Caco-2 (cell line): Measurements from ENCODE around the gene SLC16A3. TPM values are rescaled to one million over a fixed set of nuclear protein-coding genes. Genes with fewer than 3 reads are reported as not detected.

Experiments used
- BruUV-seq: library from RNA; stranded (reverse); fragments of 400-500 nt; replicated peaks from 2 replicates; lab custom pipeline; 2021; lab: Mats Ljungman, UMichigan
- CTCF ChIA-PET: fragments of 300-600 bp; sonication (Branson Sonifier 250); formaldehyde crosslinking; loops from one replicate; lab custom pipeline; 2022; ENCODE audit warnings: antibody characterized with exemption; lab: Charles Lee
- POLR2A ChIA-PET: fragments of 300-600 bp; sonication (Branson Sonifier 250); formaldehyde crosslinking; loops from one replicate; lab custom pipeline; 2022; ENCODE audit warnings: antibody characterized with exemption; lab: Charles Lee
- DNase-seq, 2 experiments: peaks; one replicate each; pipeline versions ENCODE4 v3.0.0 to v3.0.0-alpha.2; 2020 to 2022
- H3K27me3 ChIP-seq: replicated peaks from 2 replicates; pipeline ENCODE4 v1.6.0; 2011; ENCODE audit warnings: low read length; ENCODE audit not compliant: control insufficient read depth, insufficient read depth
- H3K36me3 ChIP-seq: 2 replicates; pipeline ENCODE4 v1.5.1; 2011; ENCODE audit warnings: low read length; ENCODE audit not compliant: control insufficient read depth, insufficient read depth
- H3K4me1 ChIP-seq: fragments of 250-450 bp; sonication (Bioruptor Pico); 2 replicates; pipeline ENCODE4 v1.5.1; 2020; ENCODE audit warnings: mild to moderate bottlenecking
- H3K4me3 ChIP-seq: 2 replicates; pipeline ENCODE4 v1.5.1; 2011; ENCODE audit warnings: low read depth, mild to moderate bottlenecking, control low read depth, low read length
- H3K9me3 ChIP-seq: fragments of 250-450 bp; sonication (Bioruptor Pico); 2 replicates; pipeline ENCODE4 v1.5.1; 2020; ENCODE audit warnings: mild to moderate bottlenecking, moderate library complexity
- H3K27ac Mint-ChIP-seq: one replicate; pipeline ENCODE4 v1.8.0; 2022; ENCODE audit warnings: mixed read lengths; ENCODE audit not compliant: unreplicated experiment
- H3K27me3 Mint-ChIP-seq: one replicate; pipeline ENCODE4 v1.8.0; 2022; ENCODE audit warnings: mixed read lengths; ENCODE audit not compliant: insufficient read depth, unreplicated experiment
- H3K36me3 Mint-ChIP-seq: one replicate; pipeline ENCODE4 v1.8.0; 2022; ENCODE audit warnings: mild to moderate bottlenecking, mixed read lengths; ENCODE audit not compliant: insufficient read depth, unreplicated experiment
- H3K4me1 Mint-ChIP-seq: one replicate; pipeline ENCODE4 v1.8.0; 2022; ENCODE audit warnings: low read depth, mixed read lengths; ENCODE audit not compliant: unreplicated experiment
- H3K4me3 Mint-ChIP-seq: one replicate; pipeline ENCODE4 v1.8.0; 2022; ENCODE audit warnings: mild to moderate bottlenecking, moderate library complexity, mixed read lengths; ENCODE audit not compliant: unreplicated experiment
- H3K9me3 Mint-ChIP-seq: one replicate; pipeline ENCODE4 v1.8.0; 2022; ENCODE audit warnings: mixed read lengths; ENCODE audit not compliant: unreplicated experiment
- CTCF ChIP-seq, 2 experiments: fragments of 200-600 bp in 1 of 2; IDR thresholded peaks; 1 replicate in 1 of 2; 2 replicates in 1 of 2; pipeline versions ENCODE4 v1.5.1 to v1.8.0; 2011 to 2022; ENCODE audit warnings: antibody characterized with exemption in 1 of 2, control low read depth in 1 of 2, inconsistent platforms in 1 of 2, low read depth in 1 of 2, low read length in 1 of 2, mild to moderate bottlenecking in 1 of 2, moderate library complexity in 1 of 2; ENCODE audit not compliant: insufficient read depth in 1 of 2, severe bottlenecking in 1 of 2, unreplicated experiment in 1 of 2
- intact Hi-C: fragments of 100-400 bp; cut with micrococcal nuclease; formaldehyde crosslinking; loops from one replicate; pipeline ENCODE4 v1.10.0; 2022; ENCODE audit not compliant: unreplicated experiment
- total RNA-seq: library from RNA; stranded (reverse); gene quantifications from 2 replicates; pipeline ENCODE4 v1.2.3, GENCODE V29; 2022

Gene SLC16A3
- total RNA-seq, 1 experiment from 2014 or later = 13.1 TPM

- DNase-seq = no peak
- H3K36me3 ChIP-seq = peaks cover 2% of the 10 kb centered on the region; the same call in 1 of the 2 replicates
- no peaks in the 10 kb centered on the region for H3K9me3 Mint-ChIP-seq
- H3K27ac Mint-ChIP-seq = no peak overlapping the region
- no peak overlapping the region for H3K4me3 ChIP-seq
- POLR2A ChIA-PET = no interaction called here
- no TSS peak for BruUV-seq
- H3K4me1 Mint-ChIP-seq = peaks cover 9% of the 10 kb centered on the region
- no peaks in the 10 kb centered on the region for H3K36me3 Mint-ChIP-seq
- intact Hi-C loops = no loop called here
- H3K9me3 ChIP-seq = no peaks in the 10 kb centered on the region
- no peak for TF ChIP-seq CTCF (IDR thresholded peaks at IDR 0.05; ENCODE audit: insufficient read depth in 1 of 2, low read depth in 1 of 2, low read length in 1 of 2, severe bottlenecking in 1 of 2, unreplicated experiment in 1 of 2)
- H3K4me3 Mint-ChIP-seq = no peak overlapping the region
- no peaks in the 10 kb centered on the region for H3K27me3 ChIP-seq
- peaks cover 10% of the 10 kb centered on the region for H3K4me1 ChIP-seq
- H3K27me3 Mint-ChIP-seq = no peaks in the 10 kb centered on the region
- CTCF ChIA-PET = no interaction called here
These were observed 48.8 kb upstream of the SLC16A3 start for GRCh38 chr17:82179946-82180475.

GRCh38 chr17:82180776-82181528 lies 47.9 kb upstream of the SLC16A3 start:
- ChIA-PET CTCF (no interaction called here), POLR2A (no interaction called here)
- no peak for DNase-seq
- Mint-ChIP-seq H3K27me3 (no peaks in the 10 kb centered on the region), H3K9me3 (no peaks in the 10 kb centered on the region), H3K4me1 (peaks cover 6% of the 10 kb centered on the region), H3K4me3 (no peak overlapping the region), H3K27ac (no peak overlapping the region), H3K36me3 (no peaks in the 10 kb centered on the region)
- Histone ChIP-seq H3K9me3 (no peaks in the 10 kb centered on the region), H3K4me1 (0 out of 2 replicates have a peak, but pooled peaks cover under 1% of the 10 kb centered on the region), H3K4me3 (no peak overlapping the region), H3K36me3 (peaks cover 2% of the 10 kb centered on the region; the same call in 1 of the 2 replicates), H3K27me3 (no peaks in the 10 kb centered on the region)
- no peak for TF ChIP-seq CTCF (IDR thresholded peaks at IDR 0.05; ENCODE audit: insufficient read depth in 1 of 2, low read depth in 1 of 2, low read length in 1 of 2, severe bottlenecking in 1 of 2, unreplicated experiment in 1 of 2)
- BruUV-seq = no TSS peak
- intact Hi-C loops = no loop called here

GRCh38 chr17:82184761-82185160 lies 44.1 kb upstream of the SLC16A3 start:
- Mint-ChIP-seq H3K27ac (no peak overlapping the region), H3K4me1 (no peaks in the 10 kb centered on the region), H3K27me3 (no peaks in the 10 kb centered on the region), H3K36me3 (no peaks in the 10 kb centered on the region), H3K4me3 (no peak overlapping the region), H3K9me3 (no peaks in the 10 kb centered on the region)
- intact Hi-C loops = no loop called here
- no peak for TF ChIP-seq CTCF (IDR thresholded peaks at IDR 0.05; ENCODE audit: insufficient read depth in 1 of 2, low read depth in 1 of 2, low read length in 1 of 2, severe bottlenecking in 1 of 2, unreplicated experiment in 1 of 2)
- BruUV-seq = no TSS peak
- Histone ChIP-seq H3K4me1 (no peaks in the 10 kb centered on the region), H3K27me3 (no peaks in the 10 kb centered on the region), H3K36me3 (no peaks in the 10 kb centered on the region), H3K4me3 (no peak overlapping the region), H3K9me3 (no peaks in the 10 kb centered on the region)
- no peak for DNase-seq
- POLR2A ChIA-PET = no interaction called here
- CTCF ChIA-PET = interaction anchor here (0.7 kb wide), 1 partner anchor 103 kb away, joined by 5 read pairs; no protein-coding TSS in a partner anchor
